Keratinocyte (primary cell): ENCODE data around the gene DHRS11. TPM values are rescaled to one million over a fixed set of nuclear protein-coding genes. Genes with fewer than 3 reads are reported as not detected.
A peak's percentile ranks its signal among the peaks of the same experiment; 100 is the strongest.

Source experiments
- DNase-seq: peaks from one replicate; pipeline ENCODE4 v3.0.0-alpha.2; 2011; ENCODE audit warnings: low read depth, missing footprints, low spot score
- FAIRE-seq: peaks from 2 replicates; lab custom pipeline; 2011; peaks lifted over from hg19 to GRCh38; lab: Jason Lieb, UNC
- H2AFZ ChIP-seq: 2 replicates; pipeline ENCODE4 v1.6.0; 2012; ENCODE audit warnings: low read length, control low read depth, inconsistent platforms; ENCODE audit not compliant: control insufficient read depth
- H3K27ac ChIP-seq: 2 replicates; pipeline ENCODE4 v1.5.1; 2011; ENCODE audit warnings: low read length; ENCODE audit not compliant: control insufficient read depth, insufficient read depth
- H3K27me3 ChIP-seq: 3 replicates; pipeline ENCODE4 v1.6.0; 2011; ENCODE audit warnings: low read length; ENCODE audit not compliant: control insufficient read depth, insufficient read depth; ENCODE audit errors: extremely low read depth
- H3K36me3 ChIP-seq, 2 experiments: 2 replicates in 1 of 2; 3 replicates in 1 of 2; pipeline ENCODE4 v1.5.1; 2011; ENCODE audit warnings: low read length in 2 of 2, mild to moderate bottlenecking in 1 of 2; ENCODE audit not compliant: control insufficient read depth in 2 of 2, insufficient read depth in 2 of 2; ENCODE audit errors: extremely low read depth in 1 of 2
- H3K4me1 ChIP-seq: 3 replicates; pipeline ENCODE4 v1.5.1; 2011; ENCODE audit warnings: low read length; ENCODE audit not compliant: control insufficient read depth, insufficient read depth; ENCODE audit errors: extremely low read depth
- H3K4me2 ChIP-seq: 3 replicates; pipeline ENCODE4 v1.6.0; 2011; ENCODE audit warnings: low read depth, low read length; ENCODE audit not compliant: control insufficient read depth, insufficient read depth; ENCODE audit errors: extremely low read depth
- H3K4me3 ChIP-seq, 3 experiments: fragments of 200-600 bp in 1 of 3; sonication (generic) in 1 of 3; 2 replicates in 2 of 3; 3 replicates in 1 of 3; pipeline ENCODE4 v1.5.1; 2011 to 2016; ENCODE audit warnings: low read length in 3 of 3, mild to moderate bottlenecking in 3 of 3, control low read depth in 2 of 3, inconsistent platforms in 1 of 3, low read depth in 1 of 3, mixed read lengths in 1 of 3, mixed run types in 1 of 3, moderate library complexity in 1 of 3; ENCODE audit not compliant: control insufficient read depth in 2 of 3, insufficient read depth in 2 of 3; ENCODE audit errors: extremely low read depth in 1 of 3
- H3K79me2 ChIP-seq: 2 replicates; pipeline ENCODE4 v1.6.0; 2012; ENCODE audit warnings: low read length; ENCODE audit not compliant: control insufficient read depth, insufficient read depth
- H3K9ac ChIP-seq: 3 replicates; pipeline ENCODE4 v1.6.0; 2011; ENCODE audit warnings: low read length; ENCODE audit not compliant: control insufficient read depth, insufficient read depth; ENCODE audit errors: extremely low read depth
- H3K9me1 ChIP-seq: 3 replicates; pipeline ENCODE4 v1.6.0; 2011; ENCODE audit warnings: low read length; ENCODE audit not compliant: control insufficient read depth, insufficient read depth; ENCODE audit errors: extremely low read depth
- H3K9me3 ChIP-seq: 2 replicates; pipeline ENCODE4 v1.5.1; 2012; ENCODE audit warnings: low read depth, low read length; ENCODE audit not compliant: control insufficient read depth
- H4K20me1 ChIP-seq: 3 replicates; pipeline ENCODE4 v1.6.0; 2011; ENCODE audit warnings: low read length; ENCODE audit not compliant: control insufficient read depth, insufficient read depth; ENCODE audit errors: extremely low read depth
- CTCF ChIP-seq, 3 experiments: IDR thresholded peaks in 1 of 3; conservative IDR thresholded peaks in 1 of 3; optimal IDR thresholded peaks in 1 of 3; 2 replicates in 2 of 3; 3 replicates in 1 of 3; pipeline versions ENCODE3 to v1.5.1; 2011; ENCODE audit warnings: low read length in 3 of 3, mild to moderate bottlenecking in 3 of 3, moderate library complexity in 2 of 3, control low read depth in 1 of 3, inconsistent platforms in 1 of 3; ENCODE audit not compliant: insufficient read depth in 2 of 3; ENCODE audit errors: extremely low read depth in 1 of 3
- EZH2 ChIP-seq: IDR thresholded peaks from one replicate; pipeline ENCODE4 v1.6.1; 2012; ENCODE audit warnings: inconsistent platforms, mild to moderate bottlenecking, low read length, moderate library complexity
- dilution Hi-C: fragments of 300-500 bp; cut with MboI; formaldehyde crosslinking; loops from one replicate; pipeline ENCODE4 v1.7.0; 2020; ENCODE audit warnings: low sequenced_read_pairs; ENCODE audit not compliant: extremely low pct_ligation_motif_present
- polyA plus RNA-seq, 5 experiments: library from polyadenylated mRNA; depleted of rRNA in 3 of 5; stranded (reverse) in 3 of 5; stranded (forward) in 1 of 5; unstranded in 1 of 5; fragments of >200 nt; gene quantifications; 1 replicate in 1 of 5; 2 replicates in 3 of 5; 3 replicates in 1 of 5; pipeline versions ENCODE4 v1.2.1 to v1.2.3, GENCODE V29; 2011 to 2012; ENCODE audit warnings: missing spikeins in 2 of 5, low read depth in 1 of 5, low replicate concordance in 1 of 5

The DHRS11 gene
- polyA plus RNA-seq, 1 donor (not counting 4 experiments of a cell fraction or from before 2014, with no cell fraction given), result 11.0 TPM

DNA sequence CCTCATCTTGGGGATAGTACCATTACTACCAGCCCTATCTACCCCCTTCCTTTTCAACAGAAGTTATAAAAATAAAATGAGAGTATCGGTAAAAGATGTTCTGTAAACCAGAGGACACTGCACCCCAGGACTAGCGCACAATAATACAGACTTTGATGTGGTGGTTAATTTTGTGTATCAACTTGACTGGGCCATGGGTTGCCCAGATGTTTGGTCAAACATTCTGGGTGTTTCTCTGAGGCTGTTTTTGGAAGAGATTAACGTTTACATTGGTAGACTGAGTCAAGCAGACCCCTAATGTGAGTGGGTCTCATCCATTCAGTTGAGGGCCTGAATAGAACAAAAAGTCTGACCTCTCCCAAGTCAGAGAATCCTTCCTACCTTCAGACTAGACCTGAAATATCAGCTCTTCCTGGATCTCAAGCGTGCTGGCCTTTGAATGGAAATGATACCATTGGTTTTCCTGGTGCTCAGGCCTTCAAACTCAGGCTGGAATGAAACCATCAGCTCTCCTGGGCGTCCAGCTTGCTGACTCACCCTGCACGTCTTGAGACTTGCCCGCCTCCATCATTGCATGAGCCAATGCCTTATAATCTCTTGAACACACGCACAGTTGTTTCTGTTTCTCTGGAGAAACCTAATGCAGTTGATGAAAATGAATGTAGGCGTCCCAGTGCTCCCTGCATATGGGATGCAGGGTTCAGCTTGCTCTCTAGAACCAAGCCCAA is 19.8 kb downstream of the DHRS11 start:
- Histone ChIP-seq H3K27ac (peak overlapping the region; percentile 82), H3K9me1 (no peaks in the 10 kb centered on the region), H3K9ac (peak overlapping the region; percentile 49), H4K20me1 (no peaks in the 10 kb centered on the region), H3K9me3 (no peaks in the 10 kb centered on the region), H3K4me1 (peaks cover 28% of the 10 kb centered on the region), H3K4me3 (no peak overlapping the region), H3K36me3 (no peaks in the 10 kb centered on the region), H3K27me3 (no peaks in the 10 kb centered on the region), H3K4me2 (peak overlapping the region; percentile 42), H3K79me2 (no peaks in the 10 kb centered on the region), H2AFZ (no peak overlapping the region)
- no peak for TF ChIP-seq EZH2
- TF ChIP-seq CTCF (optimal IDR thresholded peaks at IDR 0.05 in 1 of 3, IDR thresholded peaks at IDR 0.05 in 1 of 3, conservative IDR thresholded peaks at IDR 0.05 in 1 of 3; ENCODE audit: extremely low read depth in 1 of 3, insufficient read depth in 2 of 3, low read length in 3 of 3), result no peak
- DNase-seq (no peak), FAIRE-seq (no peak)
- dilution Hi-C loops, result no loop called here

GRCh38 chr17:36612323-36612722 is 20.6 kb downstream of the DHRS11 start:
- H3K4me3 ChIP-seq, result no peak overlapping the region
- no peaks in the 10 kb centered on the region for H3K79me2 ChIP-seq
- no peaks in the 10 kb centered on the region for H3K27me3 ChIP-seq
- dilution Hi-C loops, result no loop called here
- TF ChIP-seq CTCF (optimal IDR thresholded peaks at IDR 0.05 in 1 of 3, IDR thresholded peaks at IDR 0.05 in 1 of 3, conservative IDR thresholded peaks at IDR 0.05 in 1 of 3; ENCODE audit: extremely low read depth in 1 of 3, insufficient read depth in 2 of 3, low read length in 3 of 3) (no peak), EZH2 (no peak)
- no peaks in the 10 kb centered on the region for H3K9me3 ChIP-seq
- peaks cover 28% of the 10 kb centered on the region for H3K4me1 ChIP-seq
- DNase-seq, result no peak
- H4K20me1 ChIP-seq, result no peaks in the 10 kb centered on the region
- H3K4me2 ChIP-seq, result peak overlapping the region; percentile 42
- H3K27ac ChIP-seq, result peak overlapping the region; percentile 82
- no peak overlapping the region for H2AFZ ChIP-seq
- no peak for FAIRE-seq
- H3K9ac ChIP-seq, result peak overlapping the region; percentile 49
- H3K9me1 ChIP-seq, result no peaks in the 10 kb centered on the region
- no peaks in the 10 kb centered on the region for H3K36me3 ChIP-seq
